Caki2 (cell line): Measurements from ENCODE around the gene HNRNPD. TPM values are rescaled to one million over a fixed set of nuclear protein-coding genes. Genes with fewer than 3 reads are reported as not detected.
"Not testable (repeated sequence)": the region's sequence is repeated elsewhere in the genome, so short reads cannot be mapped to it uniquely, and the experiment has no call there.

Experiments used
- DNase-seq: peaks from one replicate; pipeline ENCODE4 v3.0.0-alpha.2; 2015; ENCODE audit warnings: low read depth
- in situ Hi-C: cut with HindIII; loops from 2 replicates; pipeline ENCODE4 v1.10.0; 2016; ENCODE audit warnings: low sequenced_read_pairs, low pct_unique_long_range_greater_than_20kb, mixed read lengths
- total RNA-seq: library from RNA; depleted of rRNA; stranded (reverse); fragments of >200 nt; shearing (Covaris generic); gene quantifications from 2 replicates; pipeline ENCODE4 v1.2.3, GENCODE V29; 2014; ENCODE audit warnings: low replicate concordance; rRNA removed

The HNRNPD gene
- total RNA-seq, 1 experiment from 2014 or later = 24.0 TPM

DNA sequence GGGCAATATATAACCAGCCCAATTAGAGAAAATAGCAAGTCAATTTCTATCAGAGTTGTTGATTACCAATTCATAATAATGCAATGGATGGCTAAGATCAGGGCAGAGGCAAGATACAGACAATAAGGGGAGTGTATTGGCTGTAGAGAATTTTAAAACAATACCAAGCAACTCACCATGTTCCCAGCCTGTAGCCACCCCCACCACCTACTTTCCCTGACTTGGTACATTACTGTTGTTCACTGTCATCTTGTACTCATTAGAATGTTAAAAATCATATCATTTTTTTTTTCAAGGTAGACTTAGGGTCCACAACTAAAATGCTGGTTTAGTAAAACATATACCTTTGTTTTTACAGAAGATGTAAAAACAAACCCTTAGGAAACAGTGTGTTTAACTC, 27.7 kb downstream of the HNRNPD start:
- no peak for DNase-seq
- in situ Hi-C loops = no loop called here

DNA sequence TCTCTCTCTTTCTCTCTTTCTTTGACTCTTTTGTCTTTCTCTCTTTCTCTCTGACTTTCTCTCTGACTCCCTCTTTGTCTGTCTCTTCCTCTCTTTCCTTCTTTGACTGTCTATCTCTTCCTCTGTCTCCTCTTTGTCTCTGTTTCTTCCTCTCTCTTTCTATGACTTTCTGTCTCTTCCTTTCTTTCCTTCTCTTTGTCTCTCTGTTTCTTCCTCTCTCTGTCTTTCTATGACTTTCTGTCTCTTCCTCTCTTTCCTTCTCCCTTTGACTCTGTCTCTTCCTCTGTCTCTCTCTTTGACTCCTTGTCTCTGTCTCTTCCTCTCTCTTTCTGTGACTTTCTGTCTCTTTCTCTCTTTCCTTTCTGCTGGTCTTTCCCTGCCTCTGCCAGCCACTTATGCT, 38.7 kb downstream of the HNRNPD start:
- DNase-seq = no peak
- in situ Hi-C loops = no loop called here

DNA sequence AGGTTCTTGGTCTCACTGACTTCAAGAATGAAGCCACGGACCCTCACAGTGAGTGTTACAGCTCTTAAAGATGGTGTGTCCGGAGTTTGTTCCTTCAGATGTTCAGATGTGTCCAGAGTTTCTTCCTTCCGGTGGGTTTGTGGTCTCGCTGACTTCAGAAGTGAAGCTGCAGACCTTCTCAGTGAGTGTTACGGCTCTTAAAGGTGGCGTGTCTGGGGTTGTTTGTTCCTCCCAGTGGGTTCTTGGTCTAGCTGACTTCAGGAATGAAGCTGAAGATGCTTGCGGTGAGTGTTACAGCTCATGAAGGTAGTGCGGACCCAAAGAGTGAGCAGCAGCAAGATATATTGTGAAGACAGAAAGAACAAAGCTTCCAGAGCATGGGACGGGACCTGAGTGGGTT, 40.1 kb downstream of the HNRNPD start:
- not testable (repeated sequence) for DNase-seq

GRCh38 chr4:82331814-82332213, 42.0 kb downstream of the HNRNPD start:
- DNase-seq = no peak
- in situ Hi-C loops = no loop called here

More for the DNA sequence above, 40.1 kb downstream of the HNRNPD start:
- in situ Hi-C loops = not testable (repeated sequence)

- DNase-seq = no peak
- in situ Hi-C loops = no loop called here
These were observed 53.4 kb downstream of the HNRNPD start for GRCh38 chr4:82320351-82320750.

DNA sequence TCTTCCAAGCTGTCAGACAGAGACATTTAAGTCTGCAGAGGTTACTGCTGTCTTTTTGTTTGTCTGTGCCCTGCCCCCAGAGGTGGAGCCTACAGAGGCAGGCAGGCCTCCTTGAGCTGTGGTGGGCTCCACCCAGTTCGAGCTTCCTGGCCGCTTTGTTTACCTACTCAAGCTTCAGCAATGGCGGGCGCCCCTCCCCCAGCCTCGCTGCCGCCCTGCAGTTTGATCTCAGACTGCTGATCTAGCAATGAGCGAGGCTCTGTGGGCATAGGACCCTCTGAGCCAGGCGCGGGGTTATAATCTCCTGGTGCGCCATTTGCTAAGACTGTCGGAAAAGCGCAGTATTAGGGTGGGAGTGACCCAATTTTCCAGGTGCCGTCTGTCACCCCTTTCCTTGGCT, 70.7 kb downstream of the HNRNPD start:
- DNase-seq, in situ Hi-C loops: not testable (repeated sequence)

Other genes starting within 250 kb of the HNRNPD start
- 118 and 140 TPM in 2 replicates for gene HNRNPDL, start 56.5 kb upstream of the HNRNPD start, total RNA-seq
- gene ENOPH1, start 56.6 kb upstream of the HNRNPD start, total RNA-seq = 45.0 and 45.2 TPM in 2 replicates
- gene TMEM150C, start 188.0 kb upstream of the HNRNPD start, total RNA-seq = 0.14 and 0.20 TPM in 2 replicates